GM20000 (cell line): ENCODE data around the gene COL23A1.
A peak's percentile ranks its signal among the peaks of the same experiment; 100 is the strongest.

Experiments
- DNase-seq: peaks from one replicate; pipeline ENCODE4 v3.0.0; 2012; ENCODE audit warnings: low spot score
- CTCF ChIP-seq: IDR thresholded peaks from 2 replicates; pipeline ENCODE4 v1.5.1; 2012; ENCODE audit warnings: mild to moderate bottlenecking, control low read depth; ENCODE audit errors: extremely low read depth, missing control alignments

Gene COL23A1

GRCh38 chr5:178235588-178235974 lies 354.6 kb downstream of the COL23A1 start:
- no peak for DNase-seq
- TF ChIP-seq CTCF = no peak

- DNase-seq = peak; percentile 85
- TF ChIP-seq CTCF = peak; percentile 89
Measured at GRCh38 chr5:178234750-178235587, 355.2 kb downstream of the COL23A1 start.

- TF ChIP-seq CTCF = no peak
Measured at GRCh38 chr5:178234121-178234749, 356.0 kb downstream of the COL23A1 start.

GRCh38 chr5:178232920-178233429 lies 357.2 kb downstream of the COL23A1 start:
- DNase-seq = no peak
- TF ChIP-seq CTCF = no peak

More at GRCh38 chr5:178234121-178234749, 356.0 kb downstream of the COL23A1 start:
- no peak for DNase-seq

- peak; percentile 85 for DNase-seq
- TF ChIP-seq CTCF = no peak
Measured at GRCh38 chr5:178232124-178232919, 357.9 kb downstream of the COL23A1 start, which contains the start of gene PHYKPL. Gene PHYKPL (minus strand): TSS chr5:178232802. CDS start chr5:178232550, 252 bp downstream.

GRCh38 chr5:178231539-178232123 lies 358.6 kb downstream of the COL23A1 start:
- no peak for DNase-seq
- no peak for TF ChIP-seq CTCF
